ENCODE results near the gene GFER. TPM values are rescaled to one million over a fixed set of nuclear protein-coding genes. Genes with fewer than 3 reads are reported as not detected.

The GFER gene
- total and polyA plus RNA-seq, 11 donors: 18.0 to 51.1 (median 23.8) TPM

- 82 to 92% (median 90%) methylated on average over 11 to 19 of the region's 19 CpGs for WGBS, 4 donors
- TF ChIP-seq POLR2A (IDR thresholded peaks at IDR 0.05): no peak
- no peak for TF ChIP-seq CTCF (IDR thresholded peaks at IDR 0.05)
- Histone ChIP-seq H3K27me3 (no peaks in the 10 kb centered on the region), H3K36me3 (peaks cover 0 to 10% (median 4%) of the 10 kb centered on the region in 9 donors), H3K4me3 (no peak overlapping the region), H3K9me3 (no peaks in the 10 kb centered on the region), H3K27ac (no peak overlapping the region), H3K4me1 (peaks cover 0 to 32% (median 17%) of the 10 kb centered on the region in 12 donors)
- ATAC-seq (no peak), DNase-seq (no peak)
- intact Hi-C loops (cut with DNase I): no loop called here
These were observed 38.2 kb upstream of the GFER start for GRCh38 chr16:1945559-1946391.

DNA sequence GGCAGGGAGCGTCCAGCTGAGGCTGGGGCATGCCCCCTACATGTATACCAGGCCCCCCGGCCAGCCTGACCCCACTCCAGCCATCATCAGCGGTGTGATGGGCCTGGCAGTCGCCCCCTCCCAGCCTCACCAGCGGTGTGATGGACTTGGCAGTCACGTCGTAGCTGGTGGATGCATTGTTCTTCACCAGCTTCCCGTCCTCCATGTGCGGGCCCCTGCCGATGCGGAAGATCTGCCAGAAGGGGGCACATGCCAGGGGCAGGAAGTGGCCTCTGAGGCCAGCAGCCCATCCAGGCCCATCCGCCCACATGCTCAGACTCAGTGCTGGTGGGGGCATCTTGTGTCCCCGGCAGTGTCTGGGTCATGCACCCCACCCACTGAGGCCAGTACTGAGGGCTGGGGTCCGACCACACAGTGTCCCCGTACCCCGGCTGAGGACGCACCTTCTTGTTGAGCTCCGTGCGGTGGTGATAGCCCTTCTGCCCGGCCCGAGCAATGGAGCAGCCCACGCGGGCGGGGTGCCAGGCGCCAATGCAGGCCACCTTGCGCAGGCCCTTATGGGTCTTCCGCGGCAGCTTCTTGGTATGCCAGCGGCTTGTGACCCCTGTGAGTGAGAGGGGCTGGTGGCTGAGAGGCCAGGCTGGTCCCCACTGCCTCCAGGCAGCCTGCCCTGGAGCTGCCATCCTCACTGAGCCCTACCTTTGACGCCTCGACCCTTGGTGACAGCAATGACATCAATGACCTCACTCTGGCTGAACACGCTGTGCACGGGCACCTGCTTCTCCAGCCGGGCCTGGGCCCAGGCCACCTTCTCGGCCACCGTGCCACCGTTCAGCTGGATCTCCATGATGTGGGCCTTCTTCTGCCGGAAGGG is 37.3 kb upstream of the GFER start:
- 72 to 85% (median 79%) methylated on average over 24 to 38 of the region's 38 CpGs for WGBS, 4 donors
- H3K27ac ChIP-seq: peak overlapping the region in 2 of 12 donors; percentile 8 to 11
- H3K36me3 ChIP-seq: peaks cover 0 to 4% (median 0%) of the 10 kb centered on the region in 9 donors
- no peaks in the 10 kb centered on the region for H3K9me3 ChIP-seq
- H3K4me3 ChIP-seq: no peak overlapping the region
- TF ChIP-seq CTCF (IDR thresholded peaks at IDR 0.05) (no peak), POLR2A (IDR thresholded peaks at IDR 0.05) (no peak)
- intact Hi-C loops (cut with DNase I): no loop called here
- DNase-seq: no peak
- ATAC-seq: no peak
- peaks cover 0 to 35% (median 16%) of the 10 kb centered on the region in 12 donors for H3K4me1 ChIP-seq
- no peaks in the 10 kb centered on the region for H3K27me3 ChIP-seq

- DNase-seq (no peak), ATAC-seq (no peak)
- TF ChIP-seq POLR2A (IDR thresholded peaks at IDR 0.05) (no peak), CTCF (IDR thresholded peaks at IDR 0.05) (no peak)
- WGBS, 4 donors: 85 to 95% (median 90%) methylated on average over 8 to 9 of the region's 9 CpGs
- Histone ChIP-seq H3K27me3 (no peaks in the 10 kb centered on the region), H3K9me3 (no peaks in the 10 kb centered on the region), H3K4me3 (no peak overlapping the region), H3K27ac (peak overlapping the region in 2 of 12 donors; percentile 8 to 11), H3K4me1 (peaks cover 0 to 29% (median 10%) of the 10 kb centered on the region in 12 donors), H3K36me3 (peaks cover 0 to 4% (median 0%) of the 10 kb centered on the region in 9 donors)
- intact Hi-C loops (cut with DNase I): no loop called here
These were observed 36.7 kb upstream of the GFER start for GRCh38 chr16:1947369-1947670.

- Histone ChIP-seq H3K36me3 (peaks cover 0 to 4% (median 0%) of the 10 kb centered on the region in 9 donors), H3K9me3 (no peaks in the 10 kb centered on the region), H3K27me3 (no peaks in the 10 kb centered on the region), H3K4me1 (peaks cover 0 to 30% (median 5%) of the 10 kb centered on the region in 12 donors), H3K4me3 (no peak overlapping the region), H3K27ac (peak overlapping the region in 1 of 12 donors; percentile 37)
- no peak for TF ChIP-seq POLR2A (IDR thresholded peaks at IDR 0.05)
- TF ChIP-seq CTCF (IDR thresholded peaks at IDR 0.05): no peak
- DNase-seq (no peak), ATAC-seq (no peak)
- intact Hi-C loops (cut with DNase I): no loop called here
- 86 to 94% (median 93%) methylated on average over 10 to 11 of the region's 11 CpGs for WGBS, 4 donors
These were observed 34.5 kb upstream of the GFER start for GRCh38 chr16:1949507-1949906.
